Middle frontal gyrus (tissue), 1 donor: ENCODE data around the gene FAM20C.
"Not testable (repeated sequence)": the region's sequence is repeated elsewhere in the genome, so short reads cannot be mapped to it uniquely, and the experiment has no call there.

Source experiments
- DNase-seq: peaks from one replicate; pipeline ENCODE4 v3.0.0-alpha.2; 2015; ENCODE audit warnings: low spot score; ENCODE audit errors: extremely low spot score

The FAM20C gene

GRCh38 chr7:240887-241421, 48.6 kb downstream of the FAM20C start:
- DNase-seq = no peak

- no peak for DNase-seq
Measured at GRCh38 chr7:241513-241912, 49.1 kb downstream of the FAM20C start.

GRCh38 chr7:242826-243579, 50.6 kb downstream of the FAM20C start:
- not testable (repeated sequence) for DNase-seq

- not testable (repeated sequence) for DNase-seq
Measured at GRCh38 chr7:243580-243978, 51.2 kb downstream of the FAM20C start.

GRCh38 chr7:244974-245373, 52.6 kb downstream of the FAM20C start:
- no peak for DNase-seq

GRCh38 chr7:245574-246295, 53.4 kb downstream of the FAM20C start:
- no peak for DNase-seq

GRCh38 chr7:246451-246850, 54.1 kb downstream of the FAM20C start:
- DNase-seq = no peak

GRCh38 chr7:247181-247580, 54.8 kb downstream of the FAM20C start:
- no peak for DNase-seq

GRCh38 chr7:247636-248035, 55.3 kb downstream of the FAM20C start:
- no peak for DNase-seq

- no peak for DNase-seq
Measured at GRCh38 chr7:248732-249435, 56.5 kb downstream of the FAM20C start.

GRCh38 chr7:249989-250388, 57.6 kb downstream of the FAM20C start:
- no peak for DNase-seq

GRCh38 chr7:250523-250922, 58.2 kb downstream of the FAM20C start:
- DNase-seq = no peak

GRCh38 chr7:251005-251404, 58.6 kb downstream of the FAM20C start:
- no peak for DNase-seq

- no peak for DNase-seq
Measured at GRCh38 chr7:251446-252175, 59.2 kb downstream of the FAM20C start.

- DNase-seq = no peak
Measured at GRCh38 chr7:252216-252965, 60.0 kb downstream of the FAM20C start.

GRCh38 chr7:252981-253380, 60.6 kb downstream of the FAM20C start:
- no peak for DNase-seq

GRCh38 chr7:253581-254336, 61.4 kb downstream of the FAM20C start:
- no peak for DNase-seq

GRCh38 chr7:254337-255037, 62.1 kb downstream of the FAM20C start:
- no peak for DNase-seq

GRCh38 chr7:255038-255435, 62.7 kb downstream of the FAM20C start:
- no peak for DNase-seq
